HG03571 (cell line): ENCODE results near the gene RASSF6.
A peak's percentile ranks its signal among the peaks of the same experiment; 100 is the strongest.
"Not testable (repeated sequence)": the region's sequence is repeated elsewhere in the genome, so short reads cannot be mapped to it uniquely, and the experiment has no call there.

Experiments used
- ATAC-seq: cut with Tn5 transposase; IDR thresholded peaks from one replicate; pipeline ENCODE4 v1.9.1; 2021; ENCODE audit not compliant: unreplicated experiment

RASSF6 gene

GRCh38 chr4:73613130-73613529 is 7.1 kb downstream of the RASSF6 start:
- ATAC-seq, result no peak

DNA sequence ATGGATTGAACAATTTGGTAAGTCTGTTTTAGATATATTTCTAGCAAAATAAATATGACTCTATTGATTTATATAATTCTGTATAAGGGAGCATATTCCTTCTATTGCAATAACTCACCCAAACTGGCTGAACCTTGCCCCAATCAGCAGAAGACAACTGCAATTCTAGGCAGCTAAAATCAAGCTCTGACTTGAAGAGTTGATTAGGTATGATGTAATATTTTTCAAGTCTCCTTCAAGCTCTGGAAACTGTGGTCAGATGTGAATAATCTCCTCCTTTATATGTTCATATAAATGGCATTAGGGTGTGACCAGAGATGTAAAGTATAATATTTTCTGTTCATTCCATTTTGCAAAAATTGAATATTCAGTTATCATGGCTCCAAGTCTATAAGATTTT is 8.2 kb downstream of the RASSF6 start:
- no peak for ATAC-seq

DNA sequence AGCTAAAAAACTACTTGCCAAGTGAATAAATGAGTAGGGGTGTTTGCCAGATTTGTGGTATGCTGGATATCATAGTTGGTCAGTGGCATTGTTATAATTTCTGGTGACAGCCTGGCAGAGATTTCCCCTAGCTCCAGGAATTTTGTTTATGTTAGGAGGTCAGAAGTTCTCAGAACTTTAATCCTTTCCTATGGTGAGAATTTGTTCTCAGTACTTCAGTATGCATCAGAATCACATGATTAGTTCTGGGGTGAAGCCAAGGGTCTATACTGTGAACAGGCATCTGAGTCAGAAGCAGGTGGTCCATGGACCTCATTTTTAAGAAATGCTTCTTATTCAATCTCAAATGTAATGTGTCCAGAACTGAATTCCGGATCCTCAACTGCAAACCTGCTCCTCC is 10.5 kb downstream of the RASSF6 start:
- no peak for ATAC-seq

DNA sequence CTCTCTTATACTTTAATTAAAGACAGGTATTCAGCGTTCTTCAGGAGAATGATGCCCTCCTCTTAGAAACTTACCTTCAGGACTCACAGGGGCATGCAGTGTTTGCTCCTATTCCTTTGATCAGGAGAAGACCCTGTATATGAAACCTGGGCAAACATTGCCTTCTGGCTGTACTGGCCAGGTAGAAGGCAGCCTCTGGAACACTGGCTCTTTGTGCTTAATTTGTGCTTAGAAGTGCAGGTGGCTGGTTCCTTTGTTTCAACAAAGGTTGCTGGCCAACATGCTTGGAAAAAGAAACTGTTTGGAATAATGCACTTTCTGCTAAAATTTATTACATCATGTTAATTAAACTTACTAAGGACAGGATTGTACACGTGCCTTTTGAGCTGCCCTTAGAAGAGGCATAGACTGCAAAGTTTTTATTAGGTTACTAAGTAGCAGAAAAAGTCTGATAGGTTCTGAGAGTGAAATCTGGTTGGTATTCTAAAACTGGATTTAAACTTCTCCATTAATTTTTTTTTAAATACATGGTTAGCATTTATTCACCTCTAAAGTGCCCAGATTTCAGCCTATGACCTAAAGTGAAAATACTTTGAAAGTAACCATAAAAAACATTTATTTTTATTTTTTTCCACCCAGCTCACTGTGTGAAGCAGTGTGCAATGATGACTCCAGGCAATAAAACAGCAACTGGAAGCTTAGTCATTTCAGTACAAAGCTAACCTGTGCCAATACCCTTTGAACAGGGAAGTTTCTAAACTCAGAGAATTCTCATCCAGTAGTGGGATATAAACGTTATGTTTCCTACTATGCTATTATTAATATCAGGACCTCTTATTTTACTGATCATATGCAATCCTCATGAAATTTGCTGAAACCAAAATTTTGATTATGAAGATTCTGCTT is 11.3 kb downstream of the RASSF6 start:
- ATAC-seq, result no peak

DNA sequence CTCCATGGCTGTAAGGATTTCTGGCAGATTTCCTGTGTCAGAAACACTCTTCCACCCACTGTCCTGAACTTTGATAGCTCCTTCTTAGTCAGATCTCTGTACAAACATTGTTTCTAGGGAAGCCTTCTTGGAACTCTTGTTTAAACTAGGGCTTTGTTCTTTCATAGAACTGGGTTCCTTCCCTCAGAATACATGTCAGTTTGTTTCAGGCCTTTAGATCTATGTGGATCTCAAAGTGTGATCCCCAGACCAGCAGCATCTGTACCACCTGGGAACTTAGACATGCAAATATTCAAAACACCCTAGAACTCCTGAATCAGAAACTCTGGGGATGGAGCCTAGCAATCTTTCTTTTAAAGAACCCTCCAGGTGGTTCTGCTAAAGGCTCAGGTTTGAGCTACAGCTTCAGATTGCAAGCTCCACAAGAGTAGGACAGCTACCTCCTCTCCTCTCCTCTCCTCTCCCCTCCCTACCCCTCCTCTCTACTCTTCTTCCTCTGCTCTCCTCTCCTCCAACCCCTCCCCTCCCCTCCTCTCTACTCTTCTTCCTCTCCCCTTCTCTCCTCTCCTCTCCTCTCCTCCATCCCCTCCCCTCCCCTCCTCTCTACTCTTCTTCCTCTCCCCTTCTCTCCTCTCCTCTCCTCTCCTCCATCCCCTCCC is 12.7 kb downstream of the RASSF6 start:
- ATAC-seq, result no peak

GRCh38 chr4:73606465-73606974 is 13.7 kb downstream of the RASSF6 start:
- ATAC-seq, result peak; percentile 76

DNA sequence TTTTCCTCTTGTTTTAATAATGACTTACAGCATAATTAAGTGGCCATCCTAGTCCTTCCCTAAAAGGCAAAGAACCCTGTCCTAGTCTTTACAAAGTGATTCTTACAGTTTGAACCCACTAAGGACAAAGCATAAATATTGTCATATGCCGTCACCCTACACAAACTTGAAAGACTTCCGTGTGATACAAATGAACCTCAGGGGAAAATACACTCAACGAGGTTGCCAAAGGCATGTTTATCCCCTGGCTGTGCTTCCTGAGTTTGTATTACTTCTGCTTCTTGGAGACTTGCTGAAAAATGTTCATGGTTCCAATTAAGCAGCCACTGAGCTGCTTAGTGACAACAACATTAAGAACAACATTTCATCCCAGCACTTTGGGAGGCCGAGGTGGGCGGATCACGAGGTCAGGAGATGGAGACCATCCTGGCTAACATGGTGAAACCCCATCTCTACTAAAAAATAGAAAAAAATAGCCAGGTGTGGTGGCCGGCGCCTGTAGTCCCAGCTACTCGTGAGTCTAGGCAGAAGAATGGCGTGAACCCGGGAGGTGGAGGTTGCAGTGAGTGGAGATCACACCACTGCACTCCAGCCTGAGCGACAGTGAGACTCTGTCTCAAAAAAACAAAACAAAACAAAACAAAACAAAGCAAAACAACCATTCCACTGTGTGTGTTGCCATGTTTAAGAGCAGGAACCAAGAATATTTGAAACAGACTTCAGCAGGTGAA is 16.2 kb downstream of the RASSF6 start:
- no peak for ATAC-seq

DNA sequence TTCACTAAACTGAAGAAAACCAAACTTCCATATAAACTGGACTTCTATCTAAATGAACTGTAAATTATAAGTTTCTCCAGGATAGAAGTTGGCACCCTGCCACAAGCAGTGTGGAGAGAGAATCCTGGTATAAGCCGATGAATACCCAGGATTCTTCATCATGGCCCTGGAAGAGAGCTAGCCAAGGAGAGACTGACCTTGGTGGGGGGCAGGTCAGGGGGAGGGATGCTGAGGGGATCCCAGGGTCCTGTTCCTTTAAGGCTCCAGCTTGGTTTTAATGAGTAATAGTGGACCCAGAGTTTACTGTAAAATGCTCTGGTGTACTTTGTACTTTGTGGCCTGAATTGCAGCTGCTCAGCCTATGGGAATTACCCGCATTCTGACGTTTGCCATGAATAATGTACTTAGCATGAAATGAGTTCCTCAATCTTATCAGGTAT is 16.9 kb downstream of the RASSF6 start:
- peak; percentile 53 for ATAC-seq

GRCh38 chr4:73600954-73601353 is 19.3 kb downstream of the RASSF6 start:
- no peak for ATAC-seq

GRCh38 chr4:73599182-73599581 is 21.1 kb downstream of the RASSF6 start:
- no peak for ATAC-seq

- ATAC-seq, result no peak
Measured at GRCh38 chr4:73597594-73597993, 22.6 kb downstream of the RASSF6 start.

- not testable (repeated sequence) for ATAC-seq
Measured at GRCh38 chr4:73597183-73597582, 23.1 kb downstream of the RASSF6 start.

GRCh38 chr4:73596001-73596400 is 24.2 kb downstream of the RASSF6 start:
- ATAC-seq, result no peak

GRCh38 chr4:73593631-73594241 is 26.5 kb downstream of the RASSF6 start:
- no peak for ATAC-seq

GRCh38 chr4:73589887-73590801 is 30.1 kb downstream of the RASSF6 start:
- ATAC-seq, result peak; percentile 95

- ATAC-seq, result peak; percentile 14
Measured at GRCh38 chr4:73589261-73589847, 30.9 kb downstream of the RASSF6 start.

- no peak for ATAC-seq
Measured at GRCh38 chr4:73588613-73589012, 31.6 kb downstream of the RASSF6 start.

GRCh38 chr4:73586666-73587065 is 33.6 kb downstream of the RASSF6 start:
- ATAC-seq, result no peak

DNA sequence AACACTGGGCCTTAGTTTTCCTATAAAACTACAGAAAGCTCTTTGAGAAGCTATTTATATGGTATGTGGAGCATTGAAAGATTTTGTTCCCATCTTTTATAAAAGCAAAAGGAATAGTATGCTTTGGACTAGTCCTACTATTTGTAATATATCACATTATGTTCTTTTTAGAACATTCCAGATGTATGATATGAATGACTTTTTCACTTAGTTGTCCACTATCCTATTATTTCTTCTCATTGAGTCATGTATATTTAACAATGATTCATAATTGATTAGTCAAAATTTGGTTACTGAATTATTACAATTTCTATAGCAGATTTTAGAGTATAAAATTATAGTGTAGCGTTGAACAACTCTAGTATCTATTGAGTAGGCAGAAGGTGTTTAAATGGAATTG is 34.2 kb downstream of the RASSF6 start:
- no peak for ATAC-seq

DNA sequence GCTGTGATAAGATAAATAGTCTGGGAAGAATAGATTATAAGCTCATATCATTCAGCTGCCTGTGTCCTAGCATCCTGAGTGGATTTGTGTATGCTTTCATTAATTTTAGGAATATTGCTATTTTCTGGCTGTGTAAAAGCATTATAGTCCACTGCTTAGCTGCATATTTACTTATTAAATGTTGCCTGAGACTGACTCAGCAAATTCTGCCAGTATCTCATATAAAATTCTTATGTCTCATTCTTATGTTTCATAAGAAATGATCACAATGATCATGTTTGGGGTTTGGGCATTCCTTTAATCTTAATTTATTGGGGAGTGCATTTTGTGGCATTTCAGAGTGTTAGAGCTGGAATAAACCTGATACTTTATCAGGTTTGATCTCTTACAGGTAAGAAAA is 34.9 kb downstream of the RASSF6 start:
- no peak for ATAC-seq
